GM12878 (cell line): ENCODE measurements around the gene DDX39A. TPM values are rescaled to one million over a fixed set of nuclear protein-coding genes. Genes with fewer than 3 reads are reported as not detected.

ENCODE experiments used
- BRCA1 ChIP-seq: IDR thresholded peaks from 2 replicates; pipeline ENCODE4 v1.6.1; 2011; ENCODE audit warnings: low read depth, low read length, improper control_type of control experiment
- CBFB ChIP-seq: IDR thresholded peaks from 2 replicates; pipeline ENCODE4 v1.6.1; 2016; ENCODE audit warnings: antibody characterized with exemption, low read depth
- GATAD2B ChIP-seq: fragments of 450-650 bp; conservative IDR thresholded peaks from 2 replicates; pipeline ENCODE4 v1.6.1; 2017; ENCODE audit warnings: low read depth, mild to moderate bottlenecking, moderate library complexity
- IRF4 ChIP-seq: IDR thresholded peaks from 2 replicates; pipeline ENCODE4 v1.6.1; 2011; ENCODE audit warnings: low read depth, low read length
- JUND ChIP-seq: IDR thresholded peaks from 2 replicates; pipeline ENCODE4 v1.6.1; 2012; ENCODE audit warnings: low read depth, mild to moderate bottlenecking, low read length, improper control_type of control experiment, moderate library complexity
- MEF2B ChIP-seq: fragments of 450-650 bp; IDR thresholded peaks from 2 replicates; pipeline ENCODE4 v1.6.1; 2018; ENCODE audit warnings: mild to moderate bottlenecking, moderate library complexity; ENCODE audit not compliant: partially characterized antibody, poor library complexity, severe bottlenecking
- MLLT1 ChIP-seq: fragments of 450-650 bp; IDR thresholded peaks from 2 replicates; pipeline ENCODE4 v1.6.1; 2016; ENCODE audit warnings: mild to moderate bottlenecking
- NBN ChIP-seq: fragments of 450-650 bp; IDR thresholded peaks from 2 replicates; pipeline ENCODE4 v1.6.1; 2016
- NKRF ChIP-seq: fragments of 450-650 bp; conservative IDR thresholded peaks from 2 replicates; pipeline ENCODE4 v1.6.1; 2017; ENCODE audit warnings: mild to moderate bottlenecking, moderate library complexity
- POLR2AphosphoS5 ChIP-seq: IDR thresholded peaks from 2 replicates; pipeline ENCODE4 v1.6.1; 2011; ENCODE audit warnings: mild to moderate bottlenecking, low read length, inconsistent platforms
- PRDM15 ChIP-seq: fragments of 450-650 bp; formaldehyde crosslinking; IDR thresholded peaks from 2 replicates; pipeline ENCODE4 v1.4.0; 2020; ENCODE audit warnings: mild to moderate bottlenecking, moderate library complexity
- RAD21 ChIP-seq: IDR thresholded peaks from 2 replicates; pipeline ENCODE4 v1.6.1; 2011; ENCODE audit warnings: mild to moderate bottlenecking, low read depth, low read length, moderate library complexity; ENCODE audit not compliant: insufficient read depth
- RELA ChIP-seq: fragments of 450-650 bp; IDR thresholded peaks from 2 replicates; pipeline ENCODE4 v1.8.0; 2014; ENCODE audit warnings: borderline replicate concordance; ENCODE audit not compliant: partially characterized antibody
- RUNX3 ChIP-seq: IDR thresholded peaks from 2 replicates; pipeline ENCODE4 v1.6.1; 2012; ENCODE audit warnings: low read length, inconsistent platforms
- TAF1 ChIP-seq: IDR thresholded peaks from 2 replicates; pipeline ENCODE4 v1.6.1; 2011; ENCODE audit warnings: mild to moderate bottlenecking, low read depth, low read length, borderline replicate concordance
- TCF7 ChIP-seq: IDR thresholded peaks from 2 replicates; pipeline ENCODE4 v1.6.1; 2014; ENCODE audit warnings: antibody characterized with exemption, borderline replicate concordance
- ZBTB11 ChIP-seq: fragments of 450-650 bp; formaldehyde crosslinking; IDR thresholded peaks from 2 replicates; pipeline ENCODE4 v1.5.0; 2022; ENCODE audit warnings: mild to moderate bottlenecking, missing genetic modification characterization
- ZNF384 ChIP-seq: IDR thresholded peaks from 2 replicates; pipeline ENCODE4 v1.6.1; 2012; ENCODE audit warnings: low read depth, mild to moderate bottlenecking, low read length, improper control_type of control experiment, borderline replicate concordance
- ZNF622 ChIP-seq: fragments of 450-650 bp; IDR thresholded peaks from 2 replicates; pipeline ENCODE4 v1.6.1; 2017; ENCODE audit warnings: mild to moderate bottlenecking, inconsistent platforms
- ZSCAN29 ChIP-seq: fragments of 450-650 bp; IDR thresholded peaks from 2 replicates; pipeline ENCODE4 v1.6.1; 2017; ENCODE audit warnings: mild to moderate bottlenecking, moderate library complexity
- polyA plus RNA-seq, 11 experiments: library from polyadenylated mRNA; depleted of rRNA in 4 of 11; unstranded in 6 of 11; stranded (reverse) in 5 of 11; fragments of >200 nt; fragmentation: Nextera tagmentation in 4 of 11; fragmentation: Illumina TruSeq in 1 of 11; extraction: Ambion mirVana in 4 of 11; extraction: Trizol in 1 of 11; gene quantifications; 1 replicate in 1 of 11; 2 replicates in 10 of 11; pipeline versions ENCODE4 v1.2.1 to v1.2.3, GENCODE V29; 2011 to 2016; ENCODE audit warnings: inconsistent platforms in 2 of 11, missing spikeins in 2 of 11, low read depth in 1 of 11
- total RNA-seq, 4 experiments: library from RNA; depleted of rRNA in 3 of 4; stranded (reverse); fragments of >200 nt in 3 of 4; fragmentation: Illumina TruSeq in 1 of 4; extraction: Trizol in 1 of 4; gene quantifications; 2 replicates each; pipeline versions ENCODE4 v1.2.1 to v1.2.3, GENCODE V29; 2013 to 2021

Gene DDX39A
- total and polyA plus RNA-seq, 10 of the 15 experiments (the other 5 are each of a cell fraction or from before 2014, with no cell fraction given), result 113 to 378 (median 224) TPM

- TF ChIP-seq PRDM15 (CRISPR knock-in tag) (no peak), ZNF622 (no peak), MEF2B (peak; percentile 65), TCF7 (peak; percentile 95), IRF4 (peak; percentile 64; the same call in 1 of the 2 replicates), ZBTB11 (no peak), JUND (no peak), CBFB (peak; percentile 54; the same call in 1 of the 2 replicates), MLLT1 (peak; percentile 20; the same call in 1 of the 2 replicates), GATAD2B (peak; percentile 97), BRCA1 (no peak), TAF1 (no peak), POLR2AphosphoS5 (no peak; the same call in 1 of the 2 replicates), RAD21 (no peak), NBN (peak; percentile 74; the same call in 1 of the 2 replicates), RUNX3 (peak; percentile 57), NKRF (no peak), ZNF384 (no peak), ZSCAN29 (no peak), RELA (peak; percentile 96)
Observed at GRCh38 chr19:14369399-14370168, 49.6 kb downstream of the DDX39A start (continued).
